ENCODE data around the gene DMRT2. TPM values are rescaled to one million over a fixed set of nuclear protein-coding genes. Genes with fewer than 3 reads are reported as not detected.

The DMRT2 gene
- total and polyA plus RNA-seq, 2 of the 13 experiments (the other 11 are each of a cell fraction or from before 2014, with no cell fraction given) = not detected

GRCh38 chr9:1014640-1015039 lies 35.5 kb upstream of the DMRT2 start (continued):
- TF ChIP-seq HIC2 (CRISPR knock-in tag; IDR thresholded peaks at IDR 0.05; ENCODE audit: low read depth) = no peak
- no peak for TF ChIP-seq MIER3 (CRISPR knock-in tag; IDR thresholded peaks at IDR 0.05; ENCODE audit: borderline replicate concordance)
- TF ChIP-seq RARG (CRISPR knock-in tag; IDR thresholded peaks at IDR 0.05; ENCODE audit: low read depth) = no peak
- TF ChIP-seq NFE2L1 (CRISPR knock-in tag; IDR thresholded peaks at IDR 0.05; ENCODE audit: borderline replicate concordance) = no peak

- DNase-seq (ENCODE audit: low spot score) (peak; percentile 35), FAIRE-seq (peak; percentile 60), ATAC-seq (peak; percentile 90)
- Histone ChIP-seq H3K4me3 (replicated peaks in 1 of 3; ENCODE audit: insufficient read depth in 1 of 3, low read depth in 2 of 3, low read length in 3 of 3) (no peak overlapping the region), H4K20me1 (ENCODE audit: insufficient read depth, low read length) (no peaks in the 10 kb centered on the region), H3K27me3 (ENCODE audit: control insufficient read depth in 1 of 2, insufficient read depth in 2 of 2, low read length in 2 of 2) (peaks cover 0 to 9% of the 10 kb centered on the region in 2 experiments; a peak in 2 of 5 replicates), H3K9me3 (ENCODE audit: low read length) (peaks cover 4% of the 10 kb centered on the region; the same call in 1 of the 2 replicates), H3K4me2 (ENCODE audit: low read depth, low read length) (no peak overlapping the region), H3K36me3 (replicated peaks in 1 of 2; ENCODE audit: control insufficient read depth in 1 of 2, insufficient read depth in 2 of 2, low read length in 2 of 2) (no peaks in the 10 kb centered on the region), H2AFZ (ENCODE audit: low read length) (no peak overlapping the region), H3K4me1 (ENCODE audit: insufficient read depth, low read length) (no peaks in the 10 kb centered on the region), H3K79me2 (ENCODE audit: insufficient read depth, low read length) (no peaks in the 10 kb centered on the region), H3K27ac (ENCODE audit: extremely low read length, insufficient read depth, low read length) (no peak overlapping the region), H3K9ac (ENCODE audit: insufficient read depth, low read depth, low read length) (no peak overlapping the region)
- ChIA-PET POLR2A (no interaction called here), CTCF (ENCODE audit: low intra/inter-chr PET ratio, low total read pairs) (interaction anchor here (1.3 kb wide), 1 partner anchor 587 kb away, joined by 5 read pairs; no protein-coding TSS in a partner anchor)
- 16% methylated on average over 10 of the region's 10 CpGs for whole genome bisulfite sequencing (ENCODE audit: low lambda C conversion rate)
- no TSS peak for BruUV-seq (replicated peaks)
- intact Hi-C loops (cut with micrococcal nuclease; ENCODE audit: unreplicated experiment) = loop anchor here (2.0 kb wide), 1 partner anchor 587 kb away; no protein-coding TSS in a partner anchor
- in situ Hi-C loops (cut with HindIII; ENCODE audit: extremely low pct_ligation_motif_present, low pct_unique_long_range_greater_than_20kb) = no loop called here
- TF ChIP-seq BHLHE40 (IDR thresholded peaks at IDR 0.05; ENCODE audit: low read length) (peak; percentile 81), SMC3 (IDR thresholded peaks at IDR 0.05; ENCODE audit: low read length) (0 out of 2 replicates have a peak, but pooled peaks have one; percentile 24), ZFP36L1 (CRISPR knock-in tag; IDR thresholded peaks at IDR 0.05) (no peak), RERE (CRISPR knock-in tag; IDR thresholded peaks at IDR 0.05; ENCODE audit: low read depth) (no peak), HNF1B (CRISPR knock-in tag; IDR thresholded peaks at IDR 0.05) (no peak), ATAD3A (CRISPR knock-in tag; IDR thresholded peaks at IDR 0.05) (no peak), PHF5A (CRISPR knock-in tag; IDR thresholded peaks at IDR 0.05; ENCODE audit: low read depth, unreplicated experiment) (no peak), SRSF9 (IDR thresholded peaks at IDR 0.05; ENCODE audit: borderline replicate concordance, insufficient read depth, low read depth, low read length, poor library complexity, severe bottlenecking) (no peak), HOXA9 (CRISPR knock-in tag; IDR thresholded peaks at IDR 0.05; ENCODE audit: borderline replicate concordance) (no peak)
These were observed 32.0 kb upstream of the DMRT2 start for GRCh38 chr9:1018121-1018520.

Measured in HepG2 (cell line).